NT2/D1 (cell line): ENCODE results near the gene MOB3B.

ENCODE experiments used
- DNase-seq: peaks from one replicate; pipeline ENCODE4 v3.0.0-alpha.2; 2011; ENCODE audit warnings: low read depth, low spot score
- H3K27me3 ChIP-seq: 2 replicates; pipeline ENCODE4 v1.6.0; 2011; ENCODE audit warnings: mild to moderate bottlenecking; ENCODE audit not compliant: insufficient read length, insufficient read depth
- H3K36me3 ChIP-seq: 2 replicates; pipeline ENCODE4 v1.6.1; 2011; ENCODE audit warnings: mild to moderate bottlenecking, low read length, mixed read lengths; ENCODE audit not compliant: insufficient read depth, insufficient read length
- H3K4me1 ChIP-seq: 2 replicates; pipeline ENCODE4 v1.5.1; 2011; ENCODE audit not compliant: insufficient read depth, insufficient read length
- H3K4me3 ChIP-seq: 2 replicates; pipeline ENCODE4 v1.5.1; 2011; ENCODE audit warnings: low read depth; ENCODE audit not compliant: insufficient read length
- H3K9ac ChIP-seq: 2 replicates; pipeline ENCODE4 v1.6.0; 2011; ENCODE audit warnings: low read depth; ENCODE audit not compliant: insufficient read length
- H3K9me3 ChIP-seq: 2 replicates; pipeline ENCODE4 v1.5.1; 2011; ENCODE audit warnings: mild to moderate bottlenecking, low read length; ENCODE audit not compliant: insufficient read depth
- SUZ12 ChIP-seq: IDR thresholded peaks from 2 replicates; pipeline ENCODE4 v1.6.1; 2011; ENCODE audit not compliant: insufficient read length, insufficient read depth; ENCODE audit errors: extremely low read depth
- YY1 ChIP-seq: IDR thresholded peaks from 2 replicates; pipeline ENCODE4 v1.6.1; 2011; ENCODE audit not compliant: insufficient read length, insufficient read depth
- ZNF274 ChIP-seq: IDR thresholded peaks from 2 replicates; pipeline ENCODE4 v1.6.1; 2011; ENCODE audit warnings: mild to moderate bottlenecking, low read depth, low read length

MOB3B gene

DNA sequence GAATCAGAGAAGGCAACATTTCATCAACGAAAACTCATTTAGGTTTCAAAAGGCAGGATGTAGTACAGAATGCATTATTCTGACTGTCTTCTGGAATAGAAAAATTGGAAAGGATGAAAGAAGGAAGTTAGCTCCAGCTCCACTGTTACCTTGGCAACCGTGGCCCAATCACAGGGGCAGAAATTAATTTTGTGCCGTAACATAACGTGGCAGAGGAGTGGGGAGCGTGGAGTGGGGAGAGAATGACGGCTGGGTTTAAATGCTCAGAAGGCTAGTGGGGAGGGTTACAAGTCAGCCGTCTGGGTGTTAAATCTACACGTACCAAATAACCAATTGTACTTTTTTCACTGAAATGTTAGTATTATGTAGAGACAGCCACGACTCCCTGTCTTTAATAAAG is 200.3 kb downstream of the MOB3B start:
- Histone ChIP-seq H3K4me3 (no peak overlapping the region), H3K9me3 (no peaks in the 10 kb centered on the region), H3K4me1 (no peaks in the 10 kb centered on the region), H3K36me3 (no peaks in the 10 kb centered on the region), H3K27me3 (no peaks in the 10 kb centered on the region), H3K9ac (no peak overlapping the region)
- no peak for DNase-seq
- no peak for TF ChIP-seq ZNF274
- no peak for TF ChIP-seq SUZ12
- no peak for TF ChIP-seq YY1

DNA sequence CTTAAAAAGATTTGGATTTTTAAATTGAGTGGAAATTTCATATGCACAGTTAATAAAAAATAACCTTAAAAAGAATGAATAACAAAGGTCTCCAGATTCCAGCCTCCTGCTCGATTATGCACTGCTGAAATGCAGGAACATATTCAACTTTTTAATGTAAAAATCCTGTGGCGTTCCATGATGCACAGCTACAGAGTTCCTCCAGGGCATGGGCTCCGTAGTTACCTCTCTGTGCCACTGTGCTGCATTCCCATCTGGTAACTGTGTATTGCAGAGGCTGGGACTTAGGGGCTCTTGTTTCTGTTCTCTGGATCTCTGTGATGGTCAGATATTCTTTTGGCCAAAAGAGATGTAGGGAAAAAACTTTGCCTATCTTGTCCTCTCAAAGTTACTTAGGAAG is 201.1 kb downstream of the MOB3B start:
- H3K36me3 ChIP-seq, result no peaks in the 10 kb centered on the region
- H3K9ac ChIP-seq, result no peak overlapping the region
- H3K4me3 ChIP-seq, result no peak overlapping the region
- no peaks in the 10 kb centered on the region for H3K27me3 ChIP-seq
- no peak for DNase-seq
- TF ChIP-seq ZNF274 (no peak), SUZ12 (no peak), YY1 (no peak)
- no peaks in the 10 kb centered on the region for H3K4me1 ChIP-seq
- 0 out of 2 replicates have a peak, but pooled peaks cover 5% of the 10 kb centered on the region for H3K9me3 ChIP-seq

DNA sequence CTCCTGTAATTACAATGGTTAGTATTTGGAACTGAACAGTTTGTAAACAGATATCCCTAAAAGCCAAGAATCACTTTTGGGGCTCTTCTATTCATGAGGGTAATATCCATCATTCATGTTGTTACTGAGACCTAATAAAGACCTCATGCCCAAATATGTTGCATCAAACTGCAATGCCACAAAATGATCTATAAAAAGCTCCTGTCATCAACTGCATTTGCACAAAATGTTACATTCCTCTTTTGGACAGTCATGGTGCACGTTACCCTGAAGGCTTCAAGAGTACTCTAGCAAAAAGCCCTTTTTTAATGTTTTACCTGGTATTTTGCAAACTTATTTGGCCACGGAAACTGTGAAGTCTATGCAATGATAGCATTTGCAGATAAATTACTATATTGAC is 218.4 kb downstream of the MOB3B start:
- DNase-seq, result no peak
- Histone ChIP-seq H3K9ac (no peak overlapping the region), H3K4me1 (no peaks in the 10 kb centered on the region), H3K36me3 (no peaks in the 10 kb centered on the region), H3K27me3 (peaks cover 7% of the 10 kb centered on the region), H3K4me3 (no peak overlapping the region), H3K9me3 (0 out of 2 replicates have a peak, but pooled peaks cover 2% of the 10 kb centered on the region)
- TF ChIP-seq SUZ12 (no peak), ZNF274 (no peak)

DNA sequence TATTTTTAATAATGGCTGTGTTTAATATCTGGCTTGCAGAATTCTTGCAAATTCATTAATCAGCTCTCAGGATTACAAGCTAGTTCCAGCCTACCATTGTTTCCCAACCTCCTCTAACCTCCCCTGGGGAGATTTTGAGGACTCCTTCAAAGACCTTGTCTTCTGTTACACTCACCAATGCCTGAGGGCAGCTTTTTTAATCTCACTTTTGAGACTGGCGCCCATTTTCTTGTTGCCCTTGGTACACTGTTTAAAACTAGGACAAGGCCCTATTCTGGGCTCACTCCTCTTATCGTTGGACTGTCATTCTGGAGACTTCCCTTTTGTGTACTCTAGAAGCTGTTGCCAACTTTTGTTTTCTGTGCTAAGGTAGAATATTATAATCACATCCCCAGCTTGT is 219.0 kb downstream of the MOB3B start:
- no peak for TF ChIP-seq SUZ12
- no peaks in the 10 kb centered on the region for H3K36me3 ChIP-seq
- DNase-seq, result no peak
- H3K27me3 ChIP-seq, result peaks cover 8% of the 10 kb centered on the region
- no peak overlapping the region for H3K4me3 ChIP-seq
- H3K4me1 ChIP-seq, result no peaks in the 10 kb centered on the region
- H3K9me3 ChIP-seq, result peaks cover 8% of the 10 kb centered on the region; the same call in 1 of the 2 replicates
- H3K9ac ChIP-seq, result no peak overlapping the region

DNA sequence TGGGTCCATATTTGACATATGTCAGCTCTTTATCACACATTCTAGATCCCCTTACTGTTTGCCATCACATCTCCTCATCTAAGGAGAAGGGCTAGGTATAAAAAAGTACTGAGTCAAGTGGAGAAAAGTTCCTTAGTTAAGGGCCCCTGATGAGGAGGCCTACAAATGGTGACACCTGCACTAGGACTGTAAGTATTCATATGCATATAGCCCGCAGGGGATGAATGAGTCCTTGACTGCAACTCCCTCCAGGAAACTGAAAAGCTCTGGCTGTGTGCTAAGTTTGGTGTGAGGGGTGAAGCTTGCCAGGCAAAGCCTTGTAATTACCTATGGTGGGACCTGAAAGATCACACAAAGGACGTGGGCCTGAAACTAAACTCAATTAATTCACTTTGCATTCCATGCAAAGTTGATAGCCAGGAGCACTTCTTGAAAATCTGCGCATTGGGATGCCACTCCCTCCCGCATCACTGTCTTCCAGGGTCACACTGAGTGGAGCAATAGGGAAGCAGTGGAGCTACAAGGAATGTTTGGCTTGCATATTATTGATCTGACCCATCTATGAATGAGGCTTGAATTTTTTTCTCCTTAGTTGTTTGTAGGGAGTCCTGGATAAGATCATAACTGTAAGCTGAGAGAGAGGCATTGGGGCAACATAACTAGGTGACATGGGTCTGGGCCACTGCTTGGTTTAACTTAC is 220.8 kb downstream of the MOB3B start:
- DNase-seq, result peak; percentile 64
- no peak overlapping the region for H3K9ac ChIP-seq
- H3K4me3 ChIP-seq, result no peak overlapping the region

DNA sequence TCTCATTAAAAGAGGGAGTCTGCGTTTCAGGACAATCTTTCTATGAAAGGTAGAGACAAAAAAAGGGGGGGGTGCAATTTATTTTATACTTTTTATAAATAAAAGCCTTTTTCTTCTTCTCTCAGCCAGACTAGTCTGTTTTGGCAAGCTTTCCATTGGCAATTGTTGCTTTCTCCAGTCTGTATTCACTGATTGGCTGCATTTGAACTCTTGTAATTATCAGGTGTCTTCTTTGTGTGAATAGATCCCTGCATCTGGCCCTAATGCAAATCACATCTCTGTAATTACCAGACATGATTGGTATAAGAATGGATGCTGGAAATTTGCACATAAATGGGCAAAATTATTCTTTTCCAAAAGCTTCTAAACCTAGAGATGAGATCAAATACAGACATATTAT is 225.1 kb downstream of the MOB3B start:
- peaks cover 8% of the 10 kb centered on the region for H3K27me3 ChIP-seq
- DNase-seq, result no peak
- no peak for TF ChIP-seq SUZ12
- no peak for TF ChIP-seq ZNF274
- no peak for TF ChIP-seq YY1

More for the DNA sequence above, 220.8 kb downstream of the MOB3B start:
- TF ChIP-seq YY1 (no peak), SUZ12 (no peak), ZNF274 (no peak)
- H3K27me3 ChIP-seq, result peaks cover 8% of the 10 kb centered on the region
- H3K9me3 ChIP-seq, result peaks cover 11% of the 10 kb centered on the region; the same call in 1 of the 2 replicates
- H3K36me3 ChIP-seq, result no peaks in the 10 kb centered on the region
- no peaks in the 10 kb centered on the region for H3K4me1 ChIP-seq

DNA sequence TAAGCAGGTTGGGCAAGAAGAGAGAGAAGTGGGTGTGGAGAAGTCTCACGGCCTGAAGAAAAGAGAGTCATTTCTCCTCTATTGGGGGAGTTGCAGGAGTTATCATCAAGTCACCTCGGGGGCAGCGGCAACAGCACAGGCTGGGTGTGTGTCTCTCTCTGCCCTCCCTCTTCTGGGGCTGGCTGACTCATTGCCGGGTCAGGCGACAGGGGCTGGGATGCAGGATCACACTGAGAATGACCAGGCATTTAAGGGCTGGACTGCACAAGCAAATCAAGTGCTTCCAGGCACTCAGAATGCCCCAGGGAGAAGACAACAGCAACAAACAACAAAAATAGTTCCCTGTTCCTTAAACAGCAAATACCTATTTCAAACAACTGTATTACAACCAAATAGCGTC is 226.4 kb downstream of the MOB3B start:
- Histone ChIP-seq H3K27me3 (peaks cover 8% of the 10 kb centered on the region), H3K4me1 (no peaks in the 10 kb centered on the region), H3K9me3 (peaks cover 11% of the 10 kb centered on the region; the same call in 1 of the 2 replicates), H3K36me3 (no peaks in the 10 kb centered on the region), H3K9ac (no peak overlapping the region), H3K4me3 (no peak overlapping the region)
- TF ChIP-seq ZNF274 (no peak), SUZ12 (no peak), YY1 (no peak)
- peak; percentile 20 for DNase-seq

More for the DNA sequence above, 225.1 kb downstream of the MOB3B start:
- Histone ChIP-seq H3K9ac (no peak overlapping the region), H3K9me3 (peaks cover 11% of the 10 kb centered on the region; the same call in 1 of the 2 replicates), H3K36me3 (no peaks in the 10 kb centered on the region), H3K4me1 (no peaks in the 10 kb centered on the region), H3K4me3 (no peak overlapping the region)
